Ammon's horn (tissue), 1 donor: ENCODE data around the gene IGSF8.
A peak's percentile ranks its signal among the peaks of the same experiment; 100 is the strongest.

Source experiments
- DNase-seq: peaks from one replicate; pipeline ENCODE4 v3.0.0-alpha.2; 2016; ENCODE audit warnings: low spot score

Gene IGSF8

GRCh38 chr1:160103658-160104408 is 5.4 kb upstream of the IGSF8 start:
- DNase-seq = peak; percentile 78

GRCh38 chr1:160101717-160102522 is 3.5 kb upstream of the IGSF8 start:
- peak; percentile 41 for DNase-seq

GRCh38 chr1:160101037-160101716 is 2.8 kb upstream of the IGSF8 start:
- peak; percentile 96 for DNase-seq

- no peak for DNase-seq
These were observed 1.4 kb upstream of the IGSF8 start for GRCh38 chr1:160099716-160100375.

- peak; percentile 98 for DNase-seq
These were observed 588 bp upstream of the IGSF8 start for GRCh38 chr1:160098852-160099561.

GRCh38 chr1:160097151-160097910 is 1.1 kb downstream of the IGSF8 start:
- peak; percentile 43 for DNase-seq

- DNase-seq = no peak
These were observed 1.9 kb downstream of the IGSF8 start for GRCh38 chr1:160096274-160097116.

- DNase-seq = peak; percentile 93
These were observed 2.9 kb downstream of the IGSF8 start for GRCh38 chr1:160095382-160096105.

- DNase-seq = no peak
These were observed 3.6 kb downstream of the IGSF8 start for GRCh38 chr1:160094806-160095205.

- no peak for DNase-seq
These were observed 4.2 kb downstream of the IGSF8 start for GRCh38 chr1:160094291-160094625.

- DNase-seq = no peak
These were observed 4.7 kb downstream of the IGSF8 start for GRCh38 chr1:160093624-160094290.

GRCh38 chr1:160093069-160093395 is 5.4 kb downstream of the IGSF8 start:
- DNase-seq = no peak

GRCh38 chr1:160092366-160093068 is 5.9 kb downstream of the IGSF8 start:
- DNase-seq = peak; percentile 74

GRCh38 chr1:160091666-160092223 is 6.7 kb downstream of the IGSF8 start:
- DNase-seq = no peak

GRCh38 chr1:160090760-160091159 is 7.7 kb downstream of the IGSF8 start:
- no peak for DNase-seq

GRCh38 chr1:160089883-160090282 is 8.5 kb downstream of the IGSF8 start:
- no peak for DNase-seq

- no peak for DNase-seq
These were observed 11.2 kb downstream of the IGSF8 start for GRCh38 chr1:160087118-160087662.
